Activated naive CD4-positive, alpha-beta T cell treated with anti-CD3 and anti-CD28 coated beads, Interleukin-2, amount 50 U/mL, for 16 hours (primary cell): ENCODE data around the gene LUC7L2.
"Not testable (repeated sequence)": the region's sequence is repeated elsewhere in the genome, so short reads cannot be mapped to it uniquely, and the experiment has no call there.

Experiments
- DNase-seq: peaks from one replicate; pipeline ENCODE4 v3.0.0-alpha.2; 2020

Gene LUC7L2

DNA sequence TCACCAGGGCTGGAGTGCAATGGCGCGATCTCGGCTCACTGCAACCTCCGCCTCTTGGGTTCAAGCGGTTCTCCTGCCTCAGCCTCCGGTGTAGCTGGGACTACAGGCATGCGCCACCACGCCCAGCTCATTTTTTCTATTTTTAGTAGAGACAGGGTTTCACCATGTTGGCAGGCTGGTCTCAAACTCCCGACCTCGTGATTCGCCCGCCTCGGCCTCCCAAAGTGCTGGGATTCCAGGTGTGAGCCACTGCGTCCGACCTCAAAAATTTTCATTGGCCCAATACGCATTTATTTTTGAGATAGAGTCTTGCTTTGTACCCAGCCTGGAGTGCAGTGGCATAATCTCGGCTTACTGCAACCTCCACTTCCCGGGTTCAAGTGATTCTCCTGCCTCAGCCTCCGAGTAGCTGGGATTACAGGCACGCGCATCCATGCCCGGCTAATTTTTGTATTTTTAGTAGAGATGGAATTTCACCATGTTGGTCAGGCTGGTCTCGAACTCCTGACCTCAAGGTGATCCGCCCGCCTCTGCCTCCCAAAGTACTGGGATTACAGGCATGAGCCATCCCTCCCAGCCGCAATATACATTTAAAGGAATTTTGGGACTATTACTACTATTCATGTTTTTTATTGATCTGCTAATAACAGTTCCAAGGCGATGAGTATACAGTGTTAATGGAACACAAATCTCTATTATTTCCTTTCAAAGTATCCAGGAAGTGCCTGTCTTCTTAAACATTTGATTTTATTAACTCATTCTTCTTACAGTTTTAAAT is 1.8 kb upstream of the LUC7L2 start:
- not testable (repeated sequence) for DNase-seq

DNA sequence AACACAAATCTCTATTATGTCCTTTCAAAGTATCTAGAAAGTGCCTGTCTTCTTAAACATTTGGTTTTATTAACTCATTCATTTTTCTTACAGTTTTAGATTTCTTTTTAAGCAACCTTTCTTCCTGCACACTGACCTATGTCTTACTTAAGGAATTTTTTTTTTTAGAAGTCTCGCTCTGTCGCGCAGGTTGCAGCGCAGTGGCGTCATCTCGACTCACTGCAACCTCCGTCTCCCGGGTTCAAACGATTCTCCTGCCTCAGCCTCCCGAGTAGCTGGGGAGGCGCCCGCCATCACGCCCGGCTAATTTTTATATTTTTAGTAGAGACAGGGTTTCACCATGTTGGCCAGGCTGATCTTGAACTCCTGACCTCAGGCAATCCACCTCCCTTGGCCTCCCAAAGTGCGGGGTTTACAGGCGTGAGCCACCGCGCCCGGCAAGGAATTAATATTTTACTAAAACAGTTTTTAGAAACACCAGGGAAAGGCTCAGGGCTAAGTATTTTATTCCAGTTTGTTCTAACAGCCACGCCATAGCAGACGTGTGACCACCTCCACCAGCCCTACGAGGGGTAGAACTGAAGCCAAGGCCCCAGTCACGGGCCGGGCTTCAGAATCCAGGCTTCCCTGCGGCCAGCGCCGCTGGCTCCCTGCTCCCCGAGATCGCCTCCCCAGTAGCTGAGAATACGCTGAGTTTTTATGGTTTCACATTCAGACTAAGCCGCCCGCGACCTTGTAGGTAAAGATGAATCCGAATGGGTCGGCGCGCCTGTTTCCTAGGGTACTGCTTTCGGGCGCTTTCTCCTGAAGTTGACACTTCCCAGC is 941 bp upstream of the LUC7L2 start:
- DNase-seq: peak; percentile 49

DNA sequence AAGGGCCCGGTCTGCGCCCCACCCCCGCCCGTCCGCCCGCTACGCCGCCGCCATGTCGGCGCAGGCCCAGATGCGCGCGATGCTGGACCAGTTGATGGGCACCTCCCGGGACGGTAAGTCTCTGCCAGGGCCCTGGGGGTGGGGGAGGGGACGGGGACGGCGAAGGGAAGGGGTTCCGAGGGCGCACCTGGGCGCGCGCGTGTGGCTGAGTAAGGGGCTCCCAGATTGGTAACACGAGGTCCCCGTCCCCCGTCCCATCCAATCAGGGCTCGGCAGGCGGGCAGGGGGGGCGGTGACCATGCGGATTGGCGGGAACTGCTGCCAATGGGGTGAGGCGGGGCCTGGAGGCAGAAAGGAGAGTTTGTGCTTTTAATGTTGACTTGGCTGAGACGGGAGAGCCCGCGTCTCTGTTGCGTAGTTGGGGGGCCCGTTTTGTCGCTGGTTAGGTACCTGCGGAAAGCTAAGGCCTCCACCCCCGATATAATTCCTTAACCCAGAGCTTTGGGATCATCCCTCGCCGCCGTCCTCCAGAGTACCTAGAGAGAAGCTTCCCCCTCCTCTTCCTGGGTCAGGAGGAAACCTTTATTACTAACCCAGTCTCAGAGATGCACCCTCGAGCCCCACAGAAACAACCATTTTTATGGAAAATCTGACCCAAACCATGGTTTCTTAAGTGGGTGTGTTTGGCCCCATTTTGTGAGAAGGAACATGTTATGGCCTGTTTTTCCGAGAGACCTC is 685 bp downstream of the LUC7L2 start:
- DNase-seq: peak; percentile 99

DNA sequence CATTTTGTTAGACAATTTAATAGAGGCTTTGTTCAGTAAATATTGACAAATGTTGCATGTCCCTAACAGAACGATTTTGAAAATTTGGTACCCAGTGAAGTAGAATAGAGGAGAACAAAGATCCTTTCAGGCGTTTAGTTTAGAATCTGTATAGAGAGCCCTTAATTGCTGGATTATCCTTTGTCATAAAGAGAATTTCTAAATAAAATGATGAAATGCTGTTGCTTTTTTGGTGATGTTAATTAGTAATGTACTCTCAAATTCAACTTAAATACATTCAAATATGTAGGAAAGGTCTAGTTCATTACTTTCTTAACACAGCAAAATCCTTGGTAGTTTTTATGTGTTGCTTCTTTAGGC is 1.2 kb downstream of the LUC7L2 start:
- no peak for DNase-seq

DNA sequence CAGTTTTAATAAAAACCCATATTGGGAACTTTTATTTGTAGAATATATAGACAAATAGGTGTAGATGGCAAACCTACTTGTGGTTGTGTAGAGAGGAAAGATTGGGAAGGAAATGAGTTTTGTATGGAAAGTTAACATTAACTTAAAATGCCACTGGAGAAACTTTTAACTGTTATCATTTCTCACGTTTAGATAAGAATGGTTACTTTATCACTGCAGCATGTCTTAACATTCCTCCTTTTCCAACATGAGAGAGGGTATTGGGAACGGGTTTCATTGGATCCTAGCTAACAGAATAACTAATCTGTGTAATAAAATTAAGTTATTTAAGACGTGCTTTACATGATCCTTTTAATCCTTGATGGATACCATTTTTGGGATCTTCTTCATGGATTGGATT is 1.8 kb downstream of the LUC7L2 start:
- DNase-seq: no peak

DNA sequence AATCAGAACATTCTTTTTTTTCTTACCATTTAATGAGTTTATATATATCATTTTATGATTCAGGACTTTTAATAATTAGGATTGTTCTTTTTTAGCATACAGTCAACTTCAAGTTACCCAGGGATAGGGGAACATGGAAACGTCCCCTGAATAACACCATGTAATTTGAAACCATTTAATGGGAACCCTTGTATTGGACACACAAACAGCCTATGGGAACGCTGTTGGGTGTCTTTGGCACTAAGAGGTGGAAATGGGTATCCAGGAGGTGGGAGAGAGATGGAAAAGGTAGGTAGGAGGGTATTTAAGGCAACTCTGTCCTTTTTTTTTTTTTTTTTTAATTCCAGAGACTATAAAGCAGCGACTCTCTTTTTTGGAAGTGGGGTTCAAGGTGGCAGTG is 2.6 kb downstream of the LUC7L2 start:
- DNase-seq: no peak

DNA sequence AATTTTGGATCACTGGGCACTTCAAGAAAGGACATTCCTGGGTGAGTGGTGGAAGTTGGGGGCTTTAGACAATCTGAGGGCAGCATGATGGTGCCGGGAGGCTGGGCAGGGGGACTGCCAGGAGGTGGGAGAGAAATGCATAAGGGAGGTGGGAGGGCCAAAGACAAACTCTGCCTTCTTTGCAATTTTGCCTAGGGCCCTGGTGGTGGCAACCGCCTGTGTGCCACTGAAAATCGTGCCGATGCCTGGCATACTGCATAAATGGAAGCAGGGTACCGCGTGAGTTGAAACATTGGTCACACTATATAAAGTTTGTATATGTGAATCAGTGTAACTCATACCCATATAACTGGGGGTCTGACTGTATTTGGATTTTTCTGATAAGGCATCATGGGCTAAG is 3.3 kb downstream of the LUC7L2 start:
- DNase-seq: no peak

DNA sequence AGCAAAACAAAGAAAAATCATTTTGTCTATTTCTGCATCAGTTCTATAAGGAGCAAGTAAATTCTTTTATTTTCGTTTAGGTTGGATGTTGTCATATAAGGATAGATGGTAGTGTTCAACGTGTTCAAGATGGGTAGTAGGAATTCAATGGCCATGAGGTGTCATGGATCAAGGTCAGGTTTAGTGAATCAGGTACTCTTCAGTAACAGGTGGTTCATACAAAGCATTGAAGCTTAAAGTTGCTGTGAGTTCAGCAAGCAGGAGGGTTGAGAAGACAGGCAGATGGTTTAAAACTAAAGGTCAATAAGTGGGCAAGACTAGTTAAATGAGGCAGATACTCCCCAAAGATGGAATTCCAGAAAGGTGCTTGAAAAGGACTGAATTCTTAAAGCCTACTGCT is 5.6 kb downstream of the LUC7L2 start:
- no peak for DNase-seq

DNA sequence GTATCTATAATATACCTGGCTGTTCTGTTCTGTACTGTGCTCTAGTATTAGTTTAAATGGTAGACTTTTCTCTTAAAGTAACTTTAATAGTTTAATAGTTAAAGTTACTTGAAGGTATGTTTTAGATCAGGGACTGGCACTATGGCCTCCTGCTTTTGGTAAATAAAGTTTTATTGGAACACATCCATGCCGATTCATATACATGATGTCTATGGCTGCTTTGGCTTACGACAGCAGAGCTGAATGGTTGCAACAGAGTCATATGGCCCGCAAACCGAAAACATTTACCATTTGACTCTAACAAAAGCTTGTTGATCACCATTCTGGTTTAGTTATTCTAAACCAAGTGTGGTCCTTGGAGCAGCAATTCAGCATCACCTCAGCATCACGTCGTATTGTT is 6.7 kb downstream of the LUC7L2 start:
- no peak for DNase-seq

DNA sequence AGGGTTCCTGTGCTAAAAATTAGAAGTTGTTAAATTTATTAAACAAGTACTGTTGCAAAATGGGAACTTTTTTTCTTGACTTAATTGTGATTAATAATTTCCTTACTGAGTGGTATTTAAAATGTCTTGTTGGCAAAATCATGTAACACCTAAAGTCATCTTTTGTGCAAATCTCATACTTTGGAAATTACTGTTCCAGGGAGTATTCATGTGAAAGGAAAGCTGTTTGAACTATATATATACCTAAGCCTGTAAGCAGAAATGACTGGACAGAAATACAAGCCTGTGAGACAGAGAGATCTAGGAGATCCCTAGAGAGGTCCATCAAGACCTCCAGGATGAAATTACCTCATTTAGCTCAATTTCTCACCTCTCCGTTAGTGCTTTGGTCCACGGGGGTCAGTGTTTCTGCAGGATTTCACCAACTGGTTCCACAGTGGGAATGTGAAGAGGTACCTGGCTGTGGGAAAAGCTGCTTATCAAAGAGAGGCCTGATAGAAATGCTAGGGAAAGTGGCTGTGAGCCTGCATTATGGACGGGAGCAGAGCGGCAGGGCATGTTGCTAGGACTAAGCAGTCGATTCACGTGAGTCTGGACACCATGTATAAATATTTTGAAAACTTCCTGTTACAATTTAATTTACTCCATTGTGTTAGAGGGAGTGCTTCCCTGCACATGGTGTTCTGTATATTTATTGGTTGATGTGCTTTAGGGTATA is 7.9 kb downstream of the LUC7L2 start:
- no peak for DNase-seq

DNA sequence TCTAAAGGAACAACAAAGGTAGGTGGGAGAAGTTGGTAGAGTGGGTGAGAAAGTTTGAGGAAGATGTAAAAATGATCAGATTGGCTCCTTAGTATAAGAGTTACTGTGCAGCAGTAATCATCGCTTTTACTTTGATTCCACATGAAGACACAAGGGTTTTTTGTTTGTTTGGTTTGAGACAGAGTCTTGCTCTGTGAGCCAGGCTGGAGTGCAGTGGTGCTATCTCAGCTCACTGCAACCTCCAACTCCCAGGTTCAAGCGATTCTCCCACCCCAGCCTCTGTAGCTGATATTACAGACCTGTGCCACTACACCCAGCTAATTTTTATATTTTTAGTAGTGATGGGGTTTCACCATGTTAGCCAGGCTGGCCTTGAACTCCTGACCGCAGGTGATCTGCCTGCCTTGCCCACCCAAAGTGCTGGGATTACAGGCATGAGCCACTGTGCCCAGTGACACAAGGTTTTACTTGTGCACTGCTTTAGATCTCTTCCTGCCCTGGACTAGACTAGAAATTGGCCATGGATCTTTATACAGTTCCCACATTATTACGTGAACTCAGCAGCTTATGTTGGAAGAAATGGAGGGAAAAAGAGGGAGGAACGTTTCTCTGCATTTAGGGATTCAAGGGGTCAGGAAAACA is 10.7 kb downstream of the LUC7L2 start:
- no peak for DNase-seq

DNA sequence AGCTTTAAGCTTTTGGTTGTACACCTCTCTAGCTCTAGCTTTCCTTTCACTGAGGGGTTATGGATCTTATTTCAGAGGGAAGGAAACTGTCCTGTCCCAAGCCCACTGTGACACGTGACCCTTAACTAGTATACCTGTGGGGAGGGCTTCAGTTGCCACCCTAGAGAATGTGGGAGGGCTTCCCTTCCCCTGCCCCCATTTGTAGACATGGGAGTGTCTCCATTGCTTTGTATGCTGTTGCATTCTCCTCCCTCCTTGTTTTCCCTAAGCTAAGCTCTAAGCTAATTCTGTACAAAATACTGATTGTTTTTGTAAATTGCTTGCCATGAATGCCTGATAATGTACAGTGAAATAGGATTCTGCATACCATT is 11.2 kb downstream of the LUC7L2 start:
- no peak for DNase-seq

DNA sequence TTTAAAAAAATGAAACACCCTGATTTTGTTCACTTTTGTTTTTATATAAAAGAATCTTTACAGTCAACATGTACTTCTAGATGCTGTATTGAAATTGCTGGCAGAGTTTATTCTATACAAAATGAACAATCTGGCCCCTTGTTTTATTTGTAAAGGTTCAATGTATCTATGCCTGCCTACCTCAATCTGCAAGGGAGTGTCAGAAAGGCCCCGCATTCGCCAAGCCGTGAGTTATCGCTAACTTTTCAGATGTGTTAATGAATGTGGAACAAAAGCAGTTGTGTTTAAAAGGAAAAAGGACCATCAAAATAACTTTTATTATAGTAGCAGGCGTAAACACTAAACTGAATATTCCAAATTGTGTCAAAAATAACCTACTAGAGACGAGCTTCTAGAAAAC is 14.6 kb downstream of the LUC7L2 start:
- no peak for DNase-seq

DNA sequence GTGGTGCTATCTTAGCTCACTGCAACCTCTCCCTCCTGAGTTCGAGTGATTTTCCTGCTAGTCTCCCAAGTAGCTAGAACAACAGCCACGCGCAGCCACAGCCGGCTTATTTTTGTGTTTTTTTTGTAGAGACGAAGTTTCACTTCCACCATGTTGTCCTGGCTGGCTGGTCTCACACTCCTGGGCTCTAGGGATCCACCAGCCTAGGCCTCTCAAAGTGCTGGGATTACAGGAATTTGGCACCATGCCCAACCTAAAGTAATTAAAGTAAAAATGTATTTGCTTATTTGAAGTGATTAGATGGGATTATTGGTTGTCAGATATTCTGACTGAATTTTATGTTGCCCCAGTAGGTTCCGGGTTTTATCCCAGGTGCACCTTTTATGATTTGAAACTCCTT is 22.7 kb downstream of the LUC7L2 start:
- DNase-seq: no peak

DNA sequence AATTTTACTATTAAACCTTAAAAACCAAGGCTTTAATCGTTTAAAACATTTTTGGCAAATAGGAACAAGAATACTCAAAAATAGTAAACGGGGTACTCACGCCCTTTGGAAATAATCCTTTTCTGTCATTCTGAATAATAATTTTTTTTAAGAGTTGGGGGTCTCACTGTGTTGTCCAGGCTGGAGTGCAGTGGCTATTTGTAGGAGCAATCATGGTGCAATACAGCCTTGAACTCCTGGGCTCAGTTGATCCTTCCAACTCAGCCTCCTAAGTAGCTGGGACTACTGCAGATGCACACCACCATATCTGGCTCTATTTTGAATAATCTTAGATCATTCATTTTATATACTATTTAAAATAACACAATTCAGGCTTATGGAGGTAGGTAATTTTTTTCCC is 24.9 kb downstream of the LUC7L2 start:
- DNase-seq: no peak

DNA sequence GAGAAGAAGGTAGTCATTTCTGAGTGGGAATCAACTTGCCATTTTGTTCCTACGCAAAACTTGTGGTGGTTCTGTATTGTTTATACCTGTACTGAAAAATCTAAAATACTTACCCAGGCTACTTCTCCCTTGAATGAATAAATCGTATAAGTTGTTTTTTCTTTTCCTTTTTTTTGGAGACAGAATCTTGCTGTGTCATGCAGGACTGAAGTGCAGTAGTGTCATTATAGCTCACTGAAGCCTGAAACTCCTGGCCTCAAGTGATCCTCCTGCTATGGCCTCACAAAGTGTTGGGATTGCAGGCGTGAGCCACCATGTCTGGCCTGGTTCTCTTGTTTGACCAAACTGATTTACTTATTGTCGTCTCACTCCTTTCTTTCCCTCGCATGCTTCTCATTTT is 27.9 kb downstream of the LUC7L2 start:
- DNase-seq: no peak

DNA sequence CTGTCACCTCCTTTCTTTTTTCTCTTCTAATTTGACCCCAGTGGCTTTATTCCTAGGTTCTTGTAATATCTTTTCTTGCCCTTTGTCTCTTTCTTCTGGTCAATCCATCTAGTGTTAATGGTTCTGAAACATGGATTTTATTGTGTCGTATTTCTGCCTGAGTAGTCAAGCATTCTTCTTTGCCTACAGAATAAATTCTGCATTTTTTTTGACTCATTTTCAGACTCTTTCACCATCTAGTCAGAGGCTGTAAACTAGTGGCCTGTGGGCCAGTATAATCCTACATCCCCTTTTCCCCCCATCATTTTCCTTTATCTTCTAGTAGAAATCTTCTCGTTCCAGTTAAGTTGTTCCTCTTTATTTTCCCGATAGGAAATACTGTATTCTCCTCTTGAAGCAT is 29.4 kb downstream of the LUC7L2 start:
- no peak for DNase-seq

DNA sequence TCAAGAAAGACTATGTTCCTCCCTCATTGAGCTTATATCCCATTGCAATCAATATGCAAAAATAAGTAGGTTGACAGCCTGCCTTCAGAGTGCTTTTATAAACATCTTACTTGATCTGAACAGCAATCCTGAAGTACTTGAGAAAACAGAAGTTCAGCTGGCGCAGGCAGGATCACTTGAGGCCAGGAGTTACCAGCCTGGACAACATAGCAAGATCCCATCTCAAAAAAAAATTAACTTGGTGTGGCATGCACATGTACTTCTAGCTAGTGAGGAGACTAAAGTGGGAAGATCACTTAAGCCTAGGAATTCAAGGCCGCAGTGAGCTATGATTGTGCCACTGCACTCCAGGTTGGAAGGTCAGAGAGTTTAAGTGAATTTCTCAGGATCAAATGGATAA is 30.1 kb downstream of the LUC7L2 start:
- no peak for DNase-seq

DNA sequence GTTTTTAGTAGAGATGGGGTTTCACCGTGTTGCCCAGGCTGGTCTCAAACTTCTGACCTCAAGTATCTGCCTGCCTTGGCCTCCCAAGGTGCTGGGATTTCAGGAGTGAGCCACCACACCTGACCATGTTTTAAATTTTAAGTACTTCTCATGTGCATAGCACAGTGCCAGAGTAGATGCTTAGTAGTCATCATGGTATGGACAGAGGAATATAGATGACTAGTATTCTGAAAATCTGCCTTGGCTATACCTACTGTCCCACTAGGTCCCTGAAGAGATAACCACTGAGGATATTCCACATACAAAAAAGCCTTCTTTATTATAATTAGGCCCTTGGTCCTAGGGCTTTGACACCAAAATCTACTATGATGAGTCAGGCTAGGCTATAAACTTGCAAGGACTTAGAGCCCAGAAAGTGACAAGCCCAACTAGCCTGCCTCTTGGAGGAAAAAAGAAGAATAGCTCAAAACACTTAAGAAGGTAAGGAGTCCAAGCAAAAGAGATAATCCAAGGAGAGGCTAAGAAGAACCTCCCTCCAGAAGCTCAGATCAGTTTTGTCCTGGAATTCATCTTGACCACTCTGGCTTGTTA is 34.0 kb downstream of the LUC7L2 start:
- DNase-seq: no peak

DNA sequence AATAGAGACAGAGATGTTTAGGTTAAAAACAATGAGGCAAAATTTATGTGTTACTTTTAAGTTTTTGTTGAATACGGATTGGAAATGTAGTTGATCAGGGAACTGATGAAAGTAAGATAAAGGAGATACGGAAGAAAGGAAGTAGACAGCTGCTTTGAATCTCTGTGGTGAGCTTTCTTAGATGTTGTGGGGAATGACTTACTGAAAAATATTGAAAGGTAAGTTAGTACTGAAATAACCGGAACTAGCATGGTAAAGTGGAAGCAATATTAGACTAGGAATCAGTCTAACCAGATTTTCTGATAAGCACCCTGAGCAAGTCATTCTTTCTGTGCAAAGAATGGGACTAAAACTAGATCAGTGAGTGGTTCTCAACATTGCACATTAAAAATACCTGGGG is 34.8 kb downstream of the LUC7L2 start:
- DNase-seq: no peak

DNA sequence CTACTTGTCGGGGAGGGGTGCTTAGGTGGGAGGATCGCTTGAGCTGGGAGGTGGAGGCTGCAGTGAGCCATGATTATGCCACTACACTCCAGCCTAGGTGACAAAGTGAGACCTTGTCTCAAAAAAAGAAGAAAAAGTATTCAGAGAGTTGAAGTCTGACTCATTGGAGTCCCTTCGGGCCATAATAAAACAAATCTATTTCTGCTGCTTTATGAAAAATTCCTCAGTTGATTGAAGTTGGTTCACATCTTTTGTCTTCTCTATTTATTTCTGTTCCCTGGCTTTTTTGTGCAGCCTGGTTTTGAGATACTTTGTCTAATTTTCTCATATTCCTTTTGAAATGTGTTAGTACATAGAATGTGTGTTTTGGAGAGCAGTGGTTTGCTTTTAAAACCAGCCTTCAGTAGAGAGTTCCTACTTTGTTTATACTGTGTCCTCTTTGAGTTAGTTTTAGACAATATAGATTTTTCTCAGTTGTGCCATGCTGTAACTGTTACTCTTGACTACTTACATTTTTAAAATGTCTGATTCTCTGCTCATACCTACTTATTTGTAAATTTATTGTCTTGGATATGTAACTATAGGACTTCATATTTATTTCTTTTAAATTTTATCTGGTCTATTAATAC is 36.7 kb downstream of the LUC7L2 start:
- DNase-seq: no peak

DNA sequence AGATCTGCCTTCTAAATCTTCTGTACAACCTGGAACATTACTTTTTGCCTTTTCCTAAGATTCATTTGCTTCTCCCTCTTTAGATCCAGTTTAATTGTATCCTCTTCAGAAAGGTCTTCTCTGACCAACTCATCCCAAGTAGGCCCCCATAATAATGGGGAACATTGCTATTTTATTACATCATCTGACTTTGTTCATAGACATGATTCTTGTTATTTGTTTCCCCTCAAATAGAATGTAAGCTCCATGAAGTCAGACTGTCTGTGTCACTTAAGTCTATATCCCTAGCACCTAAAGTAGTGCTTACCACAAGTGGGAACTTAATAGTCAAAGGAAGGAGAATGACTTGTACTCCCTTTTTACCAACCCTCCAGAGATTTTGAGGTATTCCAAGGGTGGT is 37.5 kb downstream of the LUC7L2 start:
- DNase-seq: no peak
